HG03103 (cell line): Measurements from ENCODE around the gene MMUT.
"Not testable (repeated sequence)": the region's sequence is repeated elsewhere in the genome, so short reads cannot be mapped to it uniquely, and the experiment has no call there.

ENCODE experiments used
- ATAC-seq: cut with Tn5 transposase; IDR thresholded peaks from one replicate; pipeline ENCODE4 v1.9.1; 2021; ENCODE audit warnings: low read depth; ENCODE audit not compliant: unreplicated experiment

Gene MMUT

GRCh38 chr6:49462927-49463611 lies at the start of gene MMUT, which contains the start of gene CENPQ:
TSS of gene MMUT (minus strand) at chr6:49463253. CDS start at chr6:49459466, 3,787 bp downstream.
TSS of gene CENPQ (plus strand) at chr6:49463370. CDS start at chr6:49470177, 6,807 bp downstream.
- peak; percentile 98 for ATAC-seq

DNA sequence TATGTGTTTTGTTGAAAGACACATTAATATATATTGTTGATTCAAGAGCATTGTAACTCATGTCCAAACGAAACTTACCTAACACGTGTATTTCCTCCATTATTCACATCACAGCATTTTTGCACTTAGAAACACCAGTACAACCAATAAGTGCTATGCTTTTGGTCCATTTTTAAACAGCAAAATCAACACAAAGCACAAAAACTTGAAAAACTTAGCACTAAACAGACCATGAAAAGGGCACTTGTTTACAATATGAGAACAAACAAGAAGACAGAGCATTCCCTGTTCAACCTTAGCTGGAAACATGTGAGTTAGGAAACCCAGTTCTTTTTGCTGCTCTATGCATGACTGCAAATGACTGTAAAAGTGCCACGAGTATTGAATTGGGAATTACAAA lies 46.3 kb upstream of the MMUT start:
- ATAC-seq, result no peak

DNA sequence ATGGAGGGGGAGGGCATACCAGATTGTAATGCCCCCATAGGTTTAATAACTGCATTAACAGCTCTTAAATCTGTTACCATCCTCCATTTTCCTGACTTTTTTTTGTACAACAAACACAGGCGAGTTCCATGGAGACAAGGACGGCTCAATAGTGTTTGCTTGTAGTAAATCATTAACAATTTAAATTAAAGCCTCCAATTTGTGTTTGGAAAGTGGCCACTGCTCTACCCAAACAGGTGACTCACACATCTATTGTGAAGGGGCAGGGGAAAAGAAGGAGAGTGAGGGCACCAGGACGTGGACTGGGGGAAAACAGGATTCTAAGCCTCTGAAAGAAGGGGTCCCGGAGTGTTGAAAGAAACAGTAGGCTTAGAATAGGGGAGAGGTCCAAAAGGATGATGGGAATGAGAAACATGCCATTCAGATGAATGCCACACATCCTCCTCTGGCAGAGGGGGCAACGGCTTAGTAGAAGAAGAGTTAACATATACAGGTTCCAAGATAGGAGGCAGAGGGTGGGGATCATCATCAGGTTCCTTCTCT lies 43.6 kb upstream of the MMUT start:
- ATAC-seq, result no peak

DNA sequence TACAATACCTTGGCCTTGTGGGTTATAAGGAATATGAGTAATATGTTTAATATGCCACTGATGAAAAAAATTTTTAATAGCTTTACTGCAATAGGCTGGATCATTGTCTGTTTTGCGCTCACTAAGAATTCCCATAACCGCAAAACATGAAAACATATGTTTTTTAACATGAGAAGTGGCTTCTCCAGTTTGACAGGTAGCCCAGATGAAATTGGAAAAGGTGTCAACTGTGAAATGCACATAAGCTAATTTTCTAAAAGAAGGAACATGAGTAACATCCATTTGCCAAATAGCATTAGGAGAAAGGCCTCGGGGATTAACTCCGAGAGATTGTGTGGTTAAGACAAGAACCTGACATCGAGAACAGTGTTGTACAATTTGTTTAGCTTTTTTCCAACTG lies 41.6 kb upstream of the MMUT start:
- no peak for ATAC-seq

DNA sequence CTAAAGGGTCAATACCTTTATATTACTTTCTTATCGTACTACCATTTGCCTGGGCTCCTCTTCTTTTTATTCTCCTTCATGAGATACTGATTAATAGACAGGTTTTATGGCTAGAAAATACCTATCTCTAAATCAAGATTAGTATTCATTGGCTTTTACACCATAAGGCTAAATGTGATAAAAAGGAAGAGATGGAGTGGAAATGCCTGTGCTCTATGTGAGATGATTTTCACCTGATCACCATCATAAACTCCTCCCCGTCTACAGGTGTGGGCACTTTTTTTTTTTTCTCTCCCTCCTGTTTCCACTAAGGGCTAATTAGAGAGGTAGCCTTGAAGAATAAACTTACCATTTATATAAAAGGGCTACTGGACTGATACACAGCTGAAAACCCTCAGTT lies 36.6 kb upstream of the MMUT start, which contains the start of gene GLYATL3:
TSS of gene GLYATL3 (plus strand) at position 301 of the 400 bp plus-strand sequence. CDS start 12,068 bp downstream, outside the sequence.
- no peak for ATAC-seq

GRCh38 chr6:49499126-49499525 lies 36.1 kb upstream of the MMUT start:
- ATAC-seq, result no peak

DNA sequence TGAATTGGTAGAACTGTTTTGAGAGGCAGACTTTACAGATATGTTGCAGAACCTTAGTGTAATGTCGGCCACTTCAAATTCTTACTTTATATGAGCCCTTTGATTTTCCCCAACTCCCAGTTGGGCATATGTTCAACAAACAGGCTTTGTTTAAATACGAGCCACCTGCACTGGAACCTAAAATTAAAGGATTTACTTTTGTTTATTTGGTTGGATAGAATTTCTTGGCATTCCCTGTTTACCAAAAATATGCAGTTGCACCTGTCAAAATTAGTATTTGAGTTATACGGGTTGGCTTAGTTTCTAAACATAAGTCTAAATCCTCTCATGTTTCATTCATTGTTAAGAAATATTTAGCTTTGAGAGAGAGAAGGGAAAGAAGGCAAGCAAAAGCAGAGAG lies 34.3 kb upstream of the MMUT start:
- ATAC-seq, result no peak

DNA sequence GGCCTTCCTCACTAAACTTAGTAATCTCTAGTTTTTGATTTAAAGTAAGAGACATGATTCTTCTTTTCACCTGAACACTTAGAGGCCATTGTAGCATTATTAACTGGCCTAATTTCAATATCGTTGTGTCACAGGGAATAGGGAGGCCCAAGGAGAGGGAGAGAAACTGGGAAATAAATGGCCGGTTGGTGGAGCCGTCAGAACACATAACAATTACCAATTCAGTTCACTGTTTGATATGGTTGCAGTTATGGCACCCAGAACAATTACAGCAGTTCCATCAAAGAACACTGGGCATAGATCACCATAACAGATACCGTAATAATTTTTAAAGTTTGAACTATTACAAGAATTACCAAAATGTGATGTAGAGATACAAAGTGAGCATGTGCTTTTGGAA lies 27.6 kb upstream of the MMUT start:
- no peak for ATAC-seq

- ATAC-seq, result not testable (repeated sequence)
These were observed 20.3 kb upstream of the MMUT start for GRCh38 chr6:49483380-49483779.

GRCh38 chr6:49481846-49482245 lies 18.8 kb upstream of the MMUT start:
- not testable (repeated sequence) for ATAC-seq

DNA sequence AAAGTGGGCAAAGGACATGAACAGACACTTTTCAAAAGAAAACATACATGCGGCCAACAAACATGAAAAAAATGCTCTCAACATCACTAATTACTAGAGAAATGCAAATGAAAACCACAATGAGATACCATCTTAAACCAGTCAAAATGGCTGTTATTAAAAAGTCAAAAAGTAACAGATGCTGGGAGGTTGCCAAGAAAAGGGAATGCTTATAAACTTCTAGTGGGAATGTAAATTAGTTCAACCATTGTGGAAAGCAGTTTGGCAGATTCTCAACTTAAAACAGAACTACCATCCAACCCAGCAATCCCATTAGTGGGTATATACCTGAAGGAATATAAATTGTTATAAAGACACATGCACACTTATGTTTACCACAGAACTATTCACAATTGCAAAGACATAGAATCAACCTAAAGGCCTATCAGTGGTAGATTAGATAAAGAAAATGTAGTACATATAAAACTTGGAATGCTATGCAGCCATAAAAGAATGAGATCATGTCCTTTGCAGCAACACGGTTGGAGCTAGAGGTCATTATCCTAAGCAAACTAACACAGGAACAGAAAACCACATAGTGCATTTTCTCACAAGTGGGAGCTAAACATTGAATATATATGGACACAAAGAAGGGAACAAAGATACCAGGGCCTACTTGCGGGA lies 16.4 kb upstream of the MMUT start:
- ATAC-seq, result no peak

DNA sequence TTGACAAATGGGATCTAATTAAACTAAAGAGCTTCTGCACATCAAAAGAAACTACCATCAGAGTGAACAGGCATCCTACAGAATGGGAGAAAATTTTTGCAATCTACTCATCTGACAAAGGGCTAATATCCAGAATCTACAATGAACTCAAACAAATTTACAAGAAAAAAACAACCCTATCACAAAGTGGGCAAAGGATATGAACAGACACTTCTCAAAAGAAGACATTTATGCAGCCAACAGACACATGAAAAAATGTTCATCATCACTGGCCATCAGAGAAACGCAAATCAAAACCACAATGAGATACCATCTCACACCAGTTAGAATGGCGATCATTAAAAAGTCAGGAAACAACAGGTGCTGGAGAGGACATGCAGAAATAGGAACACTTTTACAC lies 13.5 kb upstream of the MMUT start:
- not testable (repeated sequence) for ATAC-seq

DNA sequence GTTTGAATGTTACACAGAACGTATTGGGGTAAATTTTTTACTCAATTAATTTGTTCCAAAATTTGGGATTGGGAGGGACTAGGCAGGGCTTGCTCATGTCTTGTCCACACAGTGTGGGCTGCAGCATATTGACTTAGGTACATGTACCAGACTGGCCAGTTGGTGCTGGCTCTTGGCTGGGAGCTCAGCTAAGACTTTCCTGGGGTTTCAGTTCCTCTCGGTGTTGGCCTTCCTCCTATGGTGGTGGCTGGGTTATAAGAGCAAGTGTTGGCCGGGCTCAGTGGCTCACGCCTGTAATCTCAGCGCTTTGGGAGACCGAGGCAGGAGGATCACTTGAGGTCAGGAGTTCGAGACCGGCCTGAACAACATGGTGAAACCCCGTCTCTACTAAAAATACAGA lies 5.0 kb upstream of the MMUT start:
- ATAC-seq, result no peak

DNA sequence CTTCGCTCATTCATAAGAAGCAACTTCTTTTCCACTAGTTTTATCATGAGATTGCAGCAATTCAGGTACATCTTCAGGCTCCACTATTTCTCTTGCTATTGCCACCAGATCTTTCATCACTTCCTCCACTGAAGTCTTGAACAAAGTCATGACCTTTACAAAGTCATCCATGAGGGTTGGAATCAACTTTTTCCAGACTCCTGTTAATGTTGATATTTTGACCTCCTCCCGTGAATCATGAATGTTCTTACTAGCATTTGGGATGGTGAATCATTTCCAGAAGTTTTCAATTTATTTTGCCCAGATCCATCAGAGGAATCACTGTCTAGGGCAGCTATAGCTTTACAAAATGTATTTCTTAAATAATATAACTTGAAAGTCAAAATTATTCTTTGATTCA lies 1.6 kb upstream of the MMUT start:
- no peak for ATAC-seq

GRCh38 chr6:49463612-49463967 lies 537 bp upstream of the MMUT start:
- no peak for ATAC-seq

DNA sequence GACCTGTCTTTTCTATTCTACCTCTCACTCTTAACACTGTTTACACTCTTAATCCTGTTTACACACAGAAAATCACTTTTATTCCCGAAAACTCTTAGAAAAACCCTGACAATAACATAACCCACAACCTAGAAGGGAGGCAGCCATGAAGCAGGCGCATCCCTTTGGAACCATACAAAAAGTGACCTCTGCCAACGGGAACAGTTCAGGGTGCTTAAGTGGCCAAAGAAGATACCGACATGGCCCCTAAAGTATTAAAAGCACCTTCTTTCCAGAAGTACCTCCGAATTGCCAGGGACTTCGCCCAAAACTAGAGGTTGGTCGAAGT lies 490 bp downstream of the MMUT start:
- peak; percentile 2 for ATAC-seq

DNA sequence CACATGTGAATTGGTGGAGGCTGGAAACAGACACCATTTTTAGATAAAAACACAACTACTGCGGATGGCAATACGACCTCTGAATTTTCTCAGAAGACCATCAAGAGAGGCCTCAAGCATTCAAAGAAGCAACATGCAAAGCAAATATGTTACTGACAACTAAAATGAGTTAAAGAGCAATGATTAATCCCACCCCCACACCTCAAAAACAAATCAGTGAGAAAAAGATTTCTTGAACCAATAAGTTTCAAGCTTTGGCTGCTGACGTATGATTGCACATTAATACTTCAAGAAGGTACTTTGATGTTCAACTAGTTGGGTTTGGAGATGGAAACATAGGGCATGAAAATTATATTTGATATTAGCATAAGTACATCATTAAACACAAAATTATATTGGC lies 982 bp downstream of the MMUT start:
- no peak for ATAC-seq

DNA sequence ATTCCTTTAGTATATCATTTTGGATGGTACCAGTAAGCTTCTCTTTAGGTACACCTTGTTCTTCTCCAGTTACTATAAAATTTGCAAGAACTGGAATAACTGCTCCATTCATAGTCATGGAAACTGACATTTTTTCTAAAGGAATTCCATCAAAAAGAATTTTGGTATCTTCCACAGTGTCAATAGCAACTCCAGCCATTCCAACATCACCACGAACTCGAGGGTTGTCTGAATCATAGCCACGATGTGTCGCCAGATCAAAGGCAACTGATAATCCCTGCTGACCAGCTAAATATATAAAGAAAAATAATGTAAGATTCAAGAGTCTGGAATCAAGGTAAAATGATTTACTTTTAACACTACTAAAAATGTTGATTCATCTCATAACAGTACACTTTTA lies 5.3 kb downstream of the MMUT start:
- no peak for ATAC-seq

DNA sequence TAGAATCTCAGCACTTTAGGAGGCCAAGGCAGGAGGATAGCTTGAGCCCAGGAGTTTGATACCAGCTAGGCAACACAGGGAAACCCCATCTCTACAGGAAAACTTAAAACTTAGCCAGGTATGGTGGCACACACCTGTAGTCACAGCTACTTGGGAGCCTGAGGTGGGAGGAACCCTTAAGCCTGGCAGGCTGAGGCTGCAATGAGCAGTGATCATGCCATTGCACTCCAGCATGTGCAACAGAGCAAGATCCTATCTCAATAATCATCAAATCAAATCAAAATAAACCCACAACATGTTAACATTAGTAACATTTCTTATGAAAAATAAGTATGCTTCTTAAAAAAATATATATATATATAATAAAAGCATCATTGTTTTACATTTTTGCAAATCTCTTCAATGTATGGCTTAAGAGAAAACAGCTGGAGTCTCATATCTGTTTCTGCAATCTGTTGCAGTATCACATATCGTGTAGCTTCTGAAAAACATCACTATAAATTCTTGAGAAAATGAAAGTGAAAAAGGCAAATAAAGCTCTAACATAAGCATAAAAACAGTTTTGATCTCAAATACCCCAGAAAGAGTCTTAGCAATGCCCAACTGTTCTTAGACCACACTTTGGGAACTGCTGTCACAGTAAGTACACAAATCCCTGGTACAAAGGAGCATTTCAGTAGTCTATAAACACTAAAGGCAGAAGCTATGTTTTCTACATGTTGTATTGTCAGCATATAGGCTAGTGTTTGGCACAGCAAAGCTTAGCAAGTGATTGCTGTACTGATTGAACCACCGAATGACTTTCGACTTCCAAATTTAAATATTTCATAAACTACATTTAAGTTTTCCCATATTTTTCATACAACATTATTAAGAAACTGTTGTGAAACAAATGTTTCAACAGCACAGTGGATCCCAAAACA lies 8.0 kb downstream of the MMUT start:
- ATAC-seq, result peak; percentile 61

DNA sequence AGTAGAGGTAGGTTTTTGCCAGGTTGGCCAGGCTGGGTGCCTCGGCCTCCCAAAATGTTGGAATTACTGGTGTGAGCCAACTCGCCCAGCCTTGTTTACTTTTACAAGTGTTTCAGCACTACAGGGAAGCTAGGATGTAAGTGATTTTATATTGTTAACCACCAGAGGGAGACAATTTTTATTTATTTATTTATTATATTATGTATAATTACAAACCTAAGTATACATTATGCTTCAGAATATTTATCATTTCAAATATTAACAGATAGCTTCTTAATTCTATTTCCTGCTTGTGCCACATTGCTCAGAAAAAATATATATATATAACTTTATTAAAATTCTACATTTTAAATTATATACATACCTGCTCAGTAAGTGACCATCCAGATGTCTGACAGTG lies 9.8 kb downstream of the MMUT start:
- ATAC-seq, result no peak

DNA sequence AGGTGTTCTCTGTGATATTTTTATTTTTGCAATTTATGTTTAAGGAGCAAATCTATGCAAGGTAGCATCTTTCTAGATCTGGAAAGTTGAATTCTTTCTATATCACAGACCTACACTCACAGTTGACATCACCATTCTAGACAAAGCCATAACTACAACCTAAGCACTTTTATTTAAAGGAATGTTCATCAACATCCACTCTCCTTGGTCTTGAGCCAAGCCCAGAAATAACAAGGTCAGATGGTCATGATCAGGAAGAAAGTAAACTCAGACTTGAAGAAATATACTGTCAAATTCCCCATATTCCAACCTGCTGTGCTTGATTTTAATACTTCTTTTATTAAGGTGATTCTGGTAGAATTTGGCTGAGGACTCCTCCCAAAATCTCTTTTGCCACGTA lies 32.2 kb downstream of the MMUT start:
- no peak for ATAC-seq
